HG03469 (cell line): ENCODE results near the gene WDR86.

Experiments used
- ATAC-seq: cut with Tn5 transposase; IDR thresholded peaks from one replicate; pipeline ENCODE4 v1.9.1; 2021; ENCODE audit warnings: mild to moderate bottlenecking, moderate library complexity, moderate number of reproducible peaks; ENCODE audit not compliant: unreplicated experiment

Gene WDR86

DNA sequence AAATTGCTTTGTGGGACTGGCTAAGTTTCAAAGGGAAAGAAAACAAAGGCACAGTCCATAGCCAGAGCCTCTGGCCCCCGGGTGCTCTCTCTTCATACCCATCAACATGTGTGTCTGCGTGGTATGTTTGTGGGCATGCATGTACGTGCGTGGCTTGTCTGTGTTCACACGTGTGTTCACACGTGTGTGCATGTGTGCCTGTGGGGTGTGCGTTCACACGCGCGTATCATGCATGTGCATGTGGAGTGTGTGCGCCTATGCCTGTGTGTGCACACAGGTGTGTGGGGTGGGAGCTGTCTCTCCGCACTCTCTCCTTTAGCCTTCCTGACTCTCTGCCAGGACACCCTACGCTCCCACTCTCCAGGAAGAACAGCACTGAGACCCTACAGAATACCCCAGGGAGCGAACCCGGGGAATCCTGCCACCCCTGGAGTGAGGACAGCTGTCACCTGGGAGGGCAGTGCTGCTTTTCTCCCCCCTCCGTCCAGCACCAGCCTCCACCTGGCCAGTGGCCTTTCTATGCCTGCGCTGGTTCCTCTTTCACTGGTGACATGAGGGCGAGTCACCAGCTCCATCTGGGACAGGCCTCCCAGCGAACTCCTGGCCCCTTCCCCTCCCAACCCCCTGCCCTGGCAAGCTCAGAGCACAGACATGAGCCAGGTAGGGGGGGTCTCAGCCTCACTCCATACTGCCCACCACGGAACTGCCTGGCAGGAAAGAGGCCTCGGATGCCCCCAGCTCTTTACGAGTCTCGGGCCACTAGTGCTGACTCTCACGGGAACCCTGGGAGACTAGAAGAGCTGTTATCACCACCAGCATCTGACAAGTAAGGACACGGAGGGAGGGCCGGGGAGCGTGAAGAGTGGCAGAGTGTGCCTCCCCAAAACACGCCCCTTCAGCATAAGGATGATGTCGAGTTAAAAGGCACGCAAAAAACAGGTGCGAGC lies 16.5 kb downstream of the WDR86 start:
- ATAC-seq, result no peak

DNA sequence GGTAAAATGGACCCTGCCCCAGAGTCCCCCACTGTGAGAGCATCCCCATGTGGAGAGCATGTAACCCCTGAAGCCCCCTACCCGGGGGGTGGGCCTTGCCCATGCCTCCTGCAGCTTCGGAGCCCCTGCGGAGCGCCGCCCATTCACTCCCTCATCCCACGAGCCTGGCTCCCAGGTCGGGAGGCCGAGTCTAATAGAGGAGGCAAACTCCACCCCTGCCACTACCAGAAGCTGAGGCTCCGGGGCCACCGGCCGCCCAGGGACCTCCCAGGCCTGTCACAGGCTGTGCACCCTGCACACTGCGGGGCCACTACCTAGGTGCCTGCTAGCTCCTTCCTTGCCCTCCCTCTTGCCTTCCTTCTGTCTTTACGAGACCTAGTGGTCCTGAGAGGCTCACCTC lies 17.4 kb downstream of the WDR86 start:
- no peak for ATAC-seq

DNA sequence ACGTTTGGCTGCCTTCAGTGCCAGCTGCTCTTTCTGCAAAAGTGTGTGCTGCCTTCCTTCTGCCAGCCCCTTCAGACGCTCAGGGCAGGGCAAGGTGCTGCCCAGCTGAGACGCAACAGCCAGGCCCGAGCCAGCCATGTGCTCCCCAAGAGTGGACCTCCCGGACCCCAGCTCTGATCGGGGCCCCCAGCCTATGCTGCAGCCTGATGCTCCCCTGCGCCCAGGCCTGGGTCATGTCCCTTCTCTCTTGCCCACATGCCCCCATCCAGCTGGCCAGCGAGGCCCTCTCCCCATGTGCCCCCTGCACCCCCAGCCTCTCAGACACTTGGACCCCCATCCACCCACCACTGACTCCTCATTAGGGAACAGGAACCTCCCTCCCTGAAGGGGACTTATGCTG lies 17.8 kb downstream of the WDR86 start:
- no peak for ATAC-seq

DNA sequence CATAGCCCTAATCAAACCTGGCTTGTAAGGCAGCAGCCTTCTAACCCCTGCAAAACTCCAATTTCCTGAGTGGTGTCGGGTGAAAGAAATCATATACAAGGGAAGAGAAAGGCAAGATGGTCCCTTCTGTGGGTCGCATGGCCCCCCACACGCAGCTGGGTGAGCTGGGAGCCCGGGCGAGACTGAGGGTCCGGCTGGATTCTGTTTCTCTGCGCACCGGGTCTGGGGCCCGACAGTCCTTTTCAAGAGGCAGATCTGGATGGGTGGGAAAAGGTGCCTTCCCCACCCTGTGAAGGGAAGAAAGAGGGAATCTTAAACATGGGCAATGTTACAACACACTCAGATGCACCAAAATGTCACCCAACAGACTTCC lies 18.5 kb downstream of the WDR86 start:
- ATAC-seq, result no peak

DNA sequence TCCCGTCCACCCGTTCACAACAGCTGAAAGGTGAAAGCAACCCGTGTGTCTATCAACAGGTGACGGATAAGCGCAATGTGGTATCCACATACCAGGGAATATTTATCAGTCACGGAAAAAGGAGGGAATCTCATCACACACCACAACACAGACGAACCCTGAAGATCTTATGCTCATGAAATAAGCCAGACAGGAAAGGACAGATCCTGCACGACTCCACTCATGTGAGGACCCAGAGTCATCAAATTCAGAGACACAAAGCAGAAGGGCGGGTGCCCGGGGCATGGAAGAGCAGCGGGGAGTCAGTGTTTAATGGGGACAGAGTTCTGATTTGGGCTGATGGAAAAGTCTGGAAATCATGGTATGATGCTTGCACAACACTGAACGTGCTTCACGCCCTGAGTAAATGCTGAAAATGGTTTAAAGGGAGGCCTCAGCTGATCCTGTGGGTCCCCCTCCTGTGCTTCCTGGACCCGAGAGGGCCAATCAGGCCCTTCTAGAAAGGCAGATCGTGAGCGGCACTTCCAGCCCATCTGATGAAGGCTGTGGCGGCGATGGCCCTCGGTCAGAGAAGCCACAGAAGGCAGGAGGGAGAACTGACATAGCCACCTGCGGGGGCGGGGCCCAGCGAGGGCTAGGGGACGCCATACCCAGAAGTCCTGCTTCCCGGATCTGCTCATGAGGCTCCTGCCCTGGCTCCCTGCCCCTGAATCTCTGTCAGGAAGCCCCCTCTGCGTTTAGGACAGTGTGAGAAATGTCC lies 19.1 kb downstream of the WDR86 start:
- no peak for ATAC-seq

DNA sequence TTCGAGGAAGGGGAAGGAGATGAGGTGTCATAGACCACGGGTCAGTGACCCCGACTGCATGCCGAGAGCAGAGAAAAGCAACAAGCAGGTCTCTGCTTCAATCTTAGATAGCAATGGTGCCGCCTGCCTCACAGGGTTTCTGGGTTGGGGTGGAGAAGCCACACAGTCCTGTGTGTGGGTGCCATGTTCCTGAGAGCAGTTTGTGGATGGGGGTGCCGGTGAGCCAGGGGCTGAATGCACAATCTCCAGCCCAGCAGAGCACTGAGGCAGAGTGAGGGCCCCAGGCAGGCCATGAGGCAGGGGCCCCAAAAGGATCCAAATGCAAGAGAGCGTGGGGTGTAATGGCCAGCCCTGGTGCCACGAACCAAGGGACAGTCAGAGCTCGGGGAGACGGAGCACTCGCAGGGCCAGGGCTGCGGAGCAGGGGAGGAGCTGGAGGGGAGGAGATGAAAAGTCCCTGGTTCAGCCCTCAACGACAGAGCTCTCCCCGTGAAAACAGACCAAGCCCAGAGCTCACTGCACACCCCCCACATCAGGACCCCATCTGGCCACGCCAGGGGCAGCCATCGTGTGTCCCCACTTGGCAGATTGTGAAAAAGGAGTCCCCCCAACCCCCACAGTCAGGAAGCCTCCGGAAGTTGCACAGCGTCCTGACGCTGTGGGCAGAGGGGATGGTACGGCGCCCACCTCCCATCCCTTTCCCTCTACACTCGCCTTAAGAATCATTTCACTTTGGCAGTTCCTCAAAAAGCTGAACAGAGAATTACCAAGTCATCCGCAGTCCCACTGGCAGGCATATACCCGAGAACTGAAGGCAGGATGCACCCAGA lies 19.9 kb downstream of the WDR86 start:
- ATAC-seq, result no peak

DNA sequence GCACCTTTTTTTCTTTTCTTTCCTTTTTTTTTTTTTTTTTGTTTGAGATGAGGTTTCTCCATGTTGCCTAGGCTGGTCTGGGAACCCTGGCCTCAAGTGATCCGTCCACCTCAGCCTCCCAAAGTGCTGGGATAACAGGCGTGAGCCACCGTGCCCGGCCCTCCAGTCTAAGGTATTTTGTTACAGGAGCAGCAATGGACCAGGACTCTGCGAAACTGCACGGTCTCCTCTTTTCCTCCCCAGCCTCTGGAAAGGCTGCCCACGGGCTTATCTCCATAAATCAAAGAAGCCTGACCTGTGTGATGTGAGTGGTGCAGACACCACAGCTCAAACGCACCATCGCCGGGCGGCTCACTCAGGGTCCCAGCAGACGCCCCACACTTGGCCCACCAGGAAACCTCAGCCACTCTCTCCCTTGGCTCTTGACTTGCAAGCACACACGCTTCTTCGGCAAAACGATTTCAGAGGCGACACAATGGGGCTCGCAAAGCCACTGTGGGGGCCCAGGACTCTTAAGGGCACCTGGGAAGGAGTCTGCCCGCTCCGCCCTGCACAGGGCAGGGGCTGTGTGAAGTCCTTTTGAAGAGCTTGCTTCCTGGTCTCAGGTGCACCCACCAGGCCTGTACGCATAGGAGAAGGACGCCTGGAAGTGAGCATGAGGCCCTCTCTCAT lies 20.6 kb downstream of the WDR86 start:
- ATAC-seq, result no peak

DNA sequence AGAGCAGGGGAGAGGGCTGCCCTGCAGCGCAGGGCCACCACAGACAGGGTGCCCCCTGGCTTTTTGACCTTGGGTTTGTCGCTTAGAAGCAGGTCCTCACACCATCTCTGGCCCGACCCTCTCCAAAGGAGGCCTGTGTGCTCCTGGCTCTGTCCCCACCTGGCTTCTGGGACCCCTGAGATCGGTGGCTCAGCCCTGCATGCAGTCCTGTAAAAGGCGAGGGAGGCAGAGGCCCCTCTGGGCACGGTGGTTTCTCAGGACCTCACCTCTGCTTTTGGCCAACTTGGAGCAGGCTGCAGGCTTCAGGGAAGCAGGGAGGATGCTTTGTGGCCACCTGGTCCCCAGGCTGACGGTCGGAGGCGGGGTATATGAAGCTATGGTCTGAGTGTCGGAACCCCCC lies 21.4 kb downstream of the WDR86 start:
- ATAC-seq, result no peak

DNA sequence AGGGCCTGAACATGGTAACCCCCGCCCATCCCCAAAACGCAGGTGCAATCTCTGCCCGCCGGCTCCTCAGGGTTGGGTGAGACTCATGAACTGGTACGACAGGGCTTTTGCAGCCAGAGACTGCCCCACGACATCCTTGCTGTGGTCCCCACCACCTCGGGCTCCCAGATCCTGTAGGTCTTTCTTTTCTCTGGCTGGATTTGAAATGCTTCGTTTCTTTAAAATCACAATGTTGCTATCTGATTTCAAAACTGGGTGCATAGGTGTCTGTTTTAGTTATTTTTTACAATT lies 21.9 kb downstream of the WDR86 start:
- ATAC-seq, result no peak

DNA sequence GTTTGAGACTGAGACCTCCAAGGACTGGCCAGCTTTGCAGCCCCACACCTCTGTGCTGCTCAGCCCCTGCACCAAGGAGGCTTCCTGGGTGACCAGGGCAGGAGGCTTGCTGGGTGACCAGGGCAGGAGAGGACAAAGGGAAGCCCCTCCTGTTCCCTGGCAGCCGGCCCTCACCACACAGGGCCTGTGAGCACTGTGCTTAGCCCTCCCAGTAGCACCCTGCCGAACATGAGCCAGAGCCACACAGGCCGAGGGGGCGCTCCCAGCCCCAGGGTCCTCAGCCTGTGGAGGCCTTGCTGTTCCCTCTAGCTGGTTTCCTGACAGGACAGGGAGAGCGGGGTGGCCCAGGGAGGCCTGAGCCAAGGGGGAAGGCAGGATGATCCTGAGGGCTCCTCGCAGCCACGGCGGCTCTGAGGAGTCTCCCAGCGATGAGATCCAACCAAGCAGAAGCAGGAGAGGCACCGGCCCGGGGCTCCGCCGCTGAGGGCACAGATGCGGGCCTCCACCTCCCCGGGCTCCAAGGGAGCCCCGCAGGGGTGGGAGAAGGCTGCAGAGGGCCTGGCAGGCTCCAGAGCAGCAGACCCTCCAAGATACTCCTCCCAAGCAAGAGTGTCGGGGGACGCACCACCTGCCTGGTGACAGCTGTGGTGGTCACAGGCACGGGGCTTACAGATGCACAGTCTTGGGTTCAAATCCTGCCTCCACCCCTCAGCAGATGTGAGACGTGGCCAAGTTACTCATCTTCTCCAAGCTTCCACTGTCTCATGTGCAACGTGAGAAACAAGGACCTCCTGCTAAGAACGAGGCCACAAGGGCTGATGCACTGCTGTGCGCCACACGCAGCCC lies 22.5 kb downstream of the WDR86 start:
- ATAC-seq, result no peak

DNA sequence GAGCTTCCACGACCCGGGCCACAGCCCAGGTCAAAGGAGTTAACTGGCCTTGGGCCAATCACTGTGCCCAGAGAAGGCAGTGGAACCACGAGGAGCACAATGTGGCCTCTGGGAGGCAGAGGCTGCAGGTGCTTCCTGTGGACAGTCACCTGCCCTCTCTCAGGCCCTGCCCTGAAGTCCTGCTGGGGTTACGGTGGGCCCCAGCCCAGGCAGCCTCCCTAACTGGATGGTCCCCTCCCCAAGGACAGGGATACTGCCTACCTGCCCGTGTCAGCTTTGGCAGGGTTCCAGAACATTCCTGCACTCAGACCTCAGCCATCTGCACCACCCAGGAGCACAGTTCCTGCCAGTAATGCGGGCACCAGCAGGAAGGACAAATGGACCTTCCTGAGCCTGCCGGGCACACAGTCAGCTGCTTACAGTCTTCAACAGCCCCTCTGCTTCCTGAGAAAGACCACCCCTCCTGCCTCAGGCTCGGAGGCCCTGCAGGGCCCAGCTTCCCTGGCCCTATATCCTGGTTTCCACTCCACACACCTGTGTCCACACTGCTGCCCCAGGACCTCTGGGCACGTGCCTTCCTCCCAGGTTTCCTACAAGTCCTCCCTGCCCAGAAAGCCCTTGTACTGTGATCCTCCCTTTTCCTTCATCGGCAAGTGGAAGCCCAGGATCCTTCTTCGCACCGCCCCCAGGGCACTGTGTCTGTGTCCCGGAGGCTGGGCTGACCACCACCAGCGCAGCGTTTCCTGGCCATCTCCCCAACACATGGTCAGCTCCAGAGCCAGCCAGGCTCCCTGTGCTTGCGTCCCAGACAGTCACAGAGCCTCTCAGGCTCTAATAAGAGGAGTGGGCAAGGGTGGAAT lies 23.3 kb downstream of the WDR86 start:
- no peak for ATAC-seq

DNA sequence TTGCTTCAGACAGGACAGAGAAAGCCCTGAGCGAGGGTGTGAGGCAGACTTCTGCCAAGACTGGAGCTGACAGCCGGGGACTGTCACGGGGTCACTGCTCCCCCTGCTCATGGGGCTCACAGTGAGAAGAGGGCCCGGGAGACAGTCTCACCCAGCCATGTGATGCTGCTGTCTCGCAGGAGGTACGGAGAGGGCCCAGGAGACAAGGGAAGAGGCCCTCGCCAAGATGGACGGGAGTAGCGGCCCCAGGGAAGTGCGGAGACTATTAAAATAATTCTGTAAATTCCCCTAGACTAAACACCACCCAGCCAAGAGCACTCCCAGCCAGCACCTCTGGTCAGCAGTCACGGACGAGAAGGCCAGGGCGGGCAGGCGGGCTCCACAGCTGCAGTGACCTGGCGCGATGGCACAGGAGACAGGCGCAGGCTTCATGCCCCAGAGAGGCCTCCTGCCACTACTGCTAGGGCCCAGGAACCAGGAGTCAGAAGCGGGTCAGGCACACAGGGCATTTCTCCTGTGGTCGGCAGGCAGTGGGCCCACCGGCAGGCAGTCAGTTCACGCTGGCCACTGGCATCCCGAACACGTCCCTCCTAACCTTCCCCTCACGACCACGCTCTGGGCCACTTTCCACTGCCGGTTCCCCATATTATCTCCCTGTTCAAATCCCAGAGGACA lies 24.1 kb downstream of the WDR86 start:
- ATAC-seq, result no peak

DNA sequence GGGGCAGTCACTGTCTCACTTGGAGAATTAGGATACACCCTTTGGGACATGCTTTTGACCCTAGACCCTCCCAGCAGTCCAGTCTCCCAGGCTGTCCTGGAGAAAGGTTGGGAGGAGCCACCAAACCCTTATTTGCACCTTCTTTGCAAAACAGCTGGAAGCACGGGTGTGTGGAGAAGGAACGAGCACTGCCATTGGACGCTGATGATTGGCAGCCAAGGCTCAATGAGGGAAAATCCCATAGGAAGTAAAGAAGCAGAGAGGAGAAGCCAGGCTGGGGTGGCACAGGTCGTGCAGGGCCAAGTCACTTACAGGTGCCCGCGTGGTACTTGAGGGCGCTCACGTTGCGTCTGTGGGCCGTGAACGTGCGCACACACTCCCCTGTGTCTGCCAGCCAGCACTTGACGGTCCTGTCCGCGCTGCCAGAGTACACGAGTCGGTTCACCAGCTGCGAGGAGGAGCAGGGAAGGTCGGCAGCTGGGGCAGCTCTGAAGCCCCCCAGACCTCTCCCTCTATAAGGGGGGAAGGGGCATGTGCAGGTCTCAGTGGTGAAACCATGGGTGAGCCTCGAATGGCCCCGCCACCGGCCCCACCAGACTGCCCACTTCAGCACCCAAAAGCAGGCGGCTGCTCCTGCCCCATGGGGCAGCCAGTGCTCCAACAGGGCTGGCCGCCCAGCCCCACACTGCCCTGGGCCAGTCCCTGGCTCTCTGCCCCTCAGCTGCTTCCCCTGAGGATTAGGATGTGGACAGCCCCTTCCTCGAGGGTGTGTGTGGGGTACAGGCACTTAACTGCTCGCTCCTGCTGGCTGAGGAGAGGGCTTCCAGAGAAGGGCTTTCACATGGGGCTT lies 24.8 kb downstream of the WDR86 start:
- no peak for ATAC-seq

DNA sequence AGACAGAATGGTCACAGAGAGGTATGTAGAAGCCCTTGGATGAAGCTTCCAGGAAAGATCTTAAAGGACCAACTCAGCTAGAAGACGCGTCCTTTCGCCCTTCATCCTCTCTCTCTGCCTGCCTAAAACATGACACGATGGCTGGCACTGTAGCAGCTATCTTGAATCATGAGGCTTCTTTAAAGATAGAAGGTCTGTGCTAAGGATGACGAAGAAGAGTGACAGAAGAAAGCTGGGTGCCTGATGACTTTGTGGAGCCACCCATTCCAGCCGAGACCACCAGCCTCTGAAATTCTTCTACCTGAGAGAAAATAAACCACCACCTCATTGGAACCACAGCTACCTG lies 25.5 kb downstream of the WDR86 start:
- no peak for ATAC-seq

DNA sequence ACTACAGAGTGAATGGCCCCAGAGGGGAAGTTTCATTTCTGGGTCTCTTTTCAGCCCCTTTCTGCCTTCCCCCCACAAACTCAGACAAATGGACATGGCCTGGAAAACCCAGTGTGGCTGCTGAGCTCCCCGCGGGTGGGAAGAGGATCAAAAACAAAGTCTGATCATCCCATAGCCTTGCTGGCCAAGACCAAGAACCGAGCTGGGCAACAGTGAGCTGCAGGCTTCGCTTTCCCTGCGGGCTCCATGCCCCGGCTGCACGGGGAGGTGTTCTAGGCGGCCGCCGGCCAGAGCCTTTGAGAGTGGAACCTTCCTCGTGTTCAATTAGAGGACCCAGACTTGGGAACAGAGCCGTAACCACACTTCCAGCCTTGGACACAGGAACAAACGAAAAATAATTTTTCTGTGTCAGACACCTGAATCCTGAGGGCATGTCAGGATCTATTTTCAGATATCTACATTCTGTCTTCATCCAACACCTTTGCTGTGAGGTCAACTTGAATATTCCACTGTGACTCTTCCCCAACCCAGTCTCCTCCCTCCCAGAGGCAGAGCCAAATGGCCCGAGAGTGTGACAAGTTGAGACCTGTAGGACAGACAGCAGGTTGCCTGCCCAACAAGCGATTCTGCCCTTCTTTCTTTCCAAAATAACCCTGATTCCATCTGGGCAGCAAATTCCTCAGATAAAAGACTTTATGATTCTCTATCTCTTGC lies 26.0 kb downstream of the WDR86 start:
- ATAC-seq, result no peak

DNA sequence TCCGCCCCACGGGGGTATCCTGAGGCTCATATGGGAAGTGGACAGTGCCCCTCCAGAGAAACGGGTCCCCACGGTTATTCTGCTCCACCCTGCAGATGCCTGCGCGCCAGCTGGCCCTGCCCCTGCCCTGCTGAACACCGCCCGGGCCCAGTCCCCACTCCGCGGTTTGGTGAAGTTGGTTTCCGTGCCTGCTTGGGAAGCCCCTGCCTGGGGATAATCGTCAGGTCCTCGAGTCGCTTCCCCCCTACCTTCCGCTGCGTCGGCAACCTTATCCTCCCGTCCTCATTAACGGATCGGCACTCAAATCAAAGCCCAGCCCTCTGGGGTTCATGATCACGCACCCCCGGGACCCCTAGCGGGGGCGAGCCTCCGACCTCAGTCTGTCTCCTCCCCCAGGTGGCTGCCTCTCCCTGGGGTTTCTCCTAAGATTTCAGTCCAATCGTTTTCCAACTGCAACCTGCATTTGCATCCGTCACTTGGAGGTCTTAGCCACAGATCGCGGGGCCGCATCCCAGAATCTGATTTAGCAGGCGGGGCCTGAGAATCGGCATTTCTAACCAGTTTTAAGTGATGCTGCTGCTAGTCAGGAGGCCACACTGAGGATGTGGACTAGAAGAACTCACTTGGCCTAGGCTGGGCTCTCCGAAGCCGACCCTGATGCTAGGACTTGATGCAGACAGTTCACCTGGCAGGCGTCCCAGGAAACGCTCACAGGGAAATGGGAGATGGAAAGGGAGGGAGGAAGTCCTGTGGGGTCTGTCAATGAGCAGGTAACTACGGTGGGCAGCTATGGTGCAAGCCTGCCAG lies 27.6 kb downstream of the WDR86 start:
- no peak for ATAC-seq
